HG03045 (cell line): ENCODE data around the gene IP6K2.
"Not testable (repeated sequence)": the region's sequence is repeated elsewhere in the genome, so short reads cannot be mapped to it uniquely, and the experiment has no call there.

ENCODE experiments used
- ATAC-seq: cut with Tn5 transposase; IDR thresholded peaks from one replicate; pipeline ENCODE4 v1.9.1; 2021; ENCODE audit warnings: mild to moderate bottlenecking, moderate library complexity; ENCODE audit not compliant: unreplicated experiment

IP6K2 gene

GRCh38 chr3:48733752-48734518, 16.9 kb upstream of the IP6K2 start:
- ATAC-seq, result not testable (repeated sequence)

- no peak for ATAC-seq
Observed at GRCh38 chr3:48727511-48727910, 10.5 kb upstream of the IP6K2 start.

- ATAC-seq, result not testable (repeated sequence)
Observed at GRCh38 chr3:48725185-48725855, 8.3 kb upstream of the IP6K2 start.

- ATAC-seq, result no peak
Observed at GRCh38 chr3:48723725-48724124, 6.7 kb upstream of the IP6K2 start.

GRCh38 chr3:48723293-48723692, 6.3 kb upstream of the IP6K2 start:
- ATAC-seq, result not testable (repeated sequence)

- no peak for ATAC-seq
Observed at GRCh38 chr3:48716508-48716981, 476 bp downstream of the IP6K2 start.

- no peak for ATAC-seq
Observed at GRCh38 chr3:48715174-48715800, 1.7 kb downstream of the IP6K2 start.

GRCh38 chr3:48711727-48712126, 5.3 kb downstream of the IP6K2 start:
- ATAC-seq, result no peak

- ATAC-seq, result no peak
Observed at GRCh38 chr3:48709051-48709461, 8.0 kb downstream of the IP6K2 start.

- ATAC-seq, result no peak
Observed at GRCh38 chr3:48708481-48708889, 8.5 kb downstream of the IP6K2 start.

GRCh38 chr3:48707157-48707556, 9.9 kb downstream of the IP6K2 start:
- no peak for ATAC-seq

GRCh38 chr3:48702320-48702920, 14.6 kb downstream of the IP6K2 start:
- ATAC-seq, result no peak

- ATAC-seq, result no peak
Observed at GRCh38 chr3:48700731-48701405, 16.2 kb downstream of the IP6K2 start.

- ATAC-seq, result no peak
Observed at GRCh38 chr3:48698891-48699290, 18.1 kb downstream of the IP6K2 start.

- no peak for ATAC-seq
Observed at GRCh38 chr3:48697952-48698351, 19.1 kb downstream of the IP6K2 start.

GRCh38 chr3:48696601-48697000, 20.4 kb downstream of the IP6K2 start:
- ATAC-seq, result no peak

GRCh38 chr3:48696156-48696555, 20.9 kb downstream of the IP6K2 start:
- ATAC-seq, result no peak

GRCh38 chr3:48695393-48695753, 21.6 kb downstream of the IP6K2 start:
- ATAC-seq, result no peak

GRCh38 chr3:48694610-48695392, 22.2 kb downstream of the IP6K2 start:
- no peak for ATAC-seq

- ATAC-seq, result no peak
Observed at GRCh38 chr3:48693826-48694225, 23.2 kb downstream of the IP6K2 start.
